HG03064 (cell line): ENCODE data around the gene UTP4.

Experiments used
- ATAC-seq: cut with Tn5 transposase; IDR thresholded peaks from one replicate; pipeline ENCODE4 v1.9.1; 2021; ENCODE audit warnings: low read depth; ENCODE audit not compliant: unreplicated experiment

The UTP4 gene

GRCh38 chr16:69169607-69170352 lies 37.3 kb downstream of the UTP4 start:
- ATAC-seq = no peak

GRCh38 chr16:69171325-69172084 lies 39.1 kb downstream of the UTP4 start:
- ATAC-seq = no peak

GRCh38 chr16:69176033-69176800 lies 43.8 kb downstream of the UTP4 start:
- ATAC-seq = no peak

- ATAC-seq = no peak
Measured at GRCh38 chr16:69179328-69180010, 47.0 kb downstream of the UTP4 start.

- no peak for ATAC-seq
Measured at GRCh38 chr16:69180011-69180338, 47.5 kb downstream of the UTP4 start.

GRCh38 chr16:69182730-69183416 lies 50.4 kb downstream of the UTP4 start:
- ATAC-seq = no peak

- peak; percentile 78 for ATAC-seq
Measured at GRCh38 chr16:69186642-69187445, 54.4 kb downstream of the UTP4 start, which contains the start of gene SNTB2. TSS of gene SNTB2 (plus strand) at chr16:69187164. CDS start at chr16:69187167, 3 bp downstream.

GRCh38 chr16:69187446-69188235 lies 55.2 kb downstream of the UTP4 start:
- ATAC-seq = peak; percentile 16

GRCh38 chr16:69188236-69188549 lies 55.7 kb downstream of the UTP4 start:
- no peak for ATAC-seq

GRCh38 chr16:69188716-69189115 lies 56.3 kb downstream of the UTP4 start:
- ATAC-seq = no peak

GRCh38 chr16:69190046-69190588 lies 57.7 kb downstream of the UTP4 start:
- no peak for ATAC-seq

- ATAC-seq = no peak
Measured at GRCh38 chr16:69190598-69190997, 58.1 kb downstream of the UTP4 start.

GRCh38 chr16:69191136-69191535 lies 58.7 kb downstream of the UTP4 start:
- no peak for ATAC-seq

GRCh38 chr16:69193855-69194254 lies 61.4 kb downstream of the UTP4 start:
- ATAC-seq = no peak

GRCh38 chr16:69194488-69194887 lies 62.0 kb downstream of the UTP4 start:
- ATAC-seq = no peak

- no peak for ATAC-seq
Measured at GRCh38 chr16:69195369-69196029, 63.0 kb downstream of the UTP4 start.

- ATAC-seq = no peak
Measured at GRCh38 chr16:69197573-69197972, 65.1 kb downstream of the UTP4 start.

GRCh38 chr16:69199382-69199781 lies 66.9 kb downstream of the UTP4 start:
- ATAC-seq = no peak
